ENCODE data around the gene CCDC177.

The CCDC177 gene

GRCh38 chr14:69561893-69562292 is 12.8 kb downstream of the CCDC177 start:
- no peak for DNase-seq (ENCODE audit: low read depth)

DNA sequence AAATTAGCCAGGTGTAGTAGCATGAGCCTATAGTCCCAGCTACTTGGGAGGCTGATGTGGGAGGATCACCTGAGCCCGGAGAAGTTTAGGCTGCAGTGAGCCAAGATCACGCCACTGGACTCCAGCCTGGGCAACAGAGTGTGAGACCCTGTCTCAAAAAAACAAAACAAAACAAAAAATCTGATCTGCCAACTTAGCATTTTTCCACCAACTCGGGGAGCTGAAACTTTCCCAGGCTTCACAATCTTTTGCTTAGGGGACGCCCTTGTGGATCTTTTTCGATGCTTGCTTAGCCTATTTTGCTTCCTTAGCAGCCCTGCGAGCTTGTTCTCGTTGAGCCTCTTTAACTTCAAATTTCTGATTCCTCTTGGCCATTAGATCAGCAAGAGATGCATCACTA is 13.8 kb downstream of the CCDC177 start:
- DNase-seq (ENCODE audit: low read depth), result no peak

GRCh38 chr14:69559581-69560011 is 15.1 kb downstream of the CCDC177 start:
- no peak for DNase-seq (ENCODE audit: low read depth)

- DNase-seq (ENCODE audit: low read depth), result no peak
Observed at GRCh38 chr14:69558774-69559173, 15.9 kb downstream of the CCDC177 start.

DNA sequence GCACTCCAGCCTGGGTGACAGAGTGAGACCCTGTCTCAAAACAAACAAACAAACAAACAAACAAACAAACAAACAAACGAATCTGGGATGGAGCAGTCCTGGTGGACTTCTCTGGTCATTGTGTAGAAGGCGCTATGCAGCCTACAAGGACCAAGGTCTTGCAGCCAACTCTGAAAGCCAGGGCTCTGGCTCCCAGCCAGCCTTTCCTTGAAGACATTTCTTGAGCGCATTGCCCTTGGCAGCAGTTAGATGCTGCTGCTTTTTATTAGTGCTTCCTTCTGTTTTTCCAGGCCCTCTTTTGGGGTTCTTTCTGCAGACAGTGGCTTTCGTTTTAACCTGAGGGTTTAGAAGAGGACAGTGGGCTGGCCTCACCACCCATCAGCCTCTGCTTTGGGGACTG is 20.2 kb downstream of the CCDC177 start:
- no peak for DNase-seq (ENCODE audit: low read depth)

DNA sequence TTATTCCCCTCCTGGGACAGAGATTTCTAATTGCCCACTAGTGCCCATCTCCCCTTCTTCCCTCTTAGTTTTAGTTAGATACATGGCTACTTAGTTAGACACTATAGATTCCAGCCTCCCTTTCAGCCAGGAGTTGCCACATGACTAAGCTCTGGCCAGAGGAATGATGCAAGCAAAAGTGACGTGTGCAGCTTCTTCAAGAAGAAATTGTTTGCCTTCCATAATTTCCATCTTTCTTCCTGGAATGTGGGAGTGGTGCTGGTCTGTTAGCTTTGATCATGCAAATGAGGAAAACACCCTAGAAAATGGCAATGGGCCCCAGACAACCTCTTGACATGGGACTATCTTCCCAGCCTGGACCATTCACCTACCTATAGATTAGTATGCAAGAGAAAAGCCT is 21.4 kb downstream of the CCDC177 start:
- DNase-seq (ENCODE audit: low read depth), result no peak

GRCh38 chr14:69551511-69551910 is 23.2 kb downstream of the CCDC177 start:
- DNase-seq (ENCODE audit: low read depth), result no peak

GRCh38 chr14:69548566-69548965 is 26.1 kb downstream of the CCDC177 start:
- no peak for DNase-seq (ENCODE audit: low read depth)

DNA sequence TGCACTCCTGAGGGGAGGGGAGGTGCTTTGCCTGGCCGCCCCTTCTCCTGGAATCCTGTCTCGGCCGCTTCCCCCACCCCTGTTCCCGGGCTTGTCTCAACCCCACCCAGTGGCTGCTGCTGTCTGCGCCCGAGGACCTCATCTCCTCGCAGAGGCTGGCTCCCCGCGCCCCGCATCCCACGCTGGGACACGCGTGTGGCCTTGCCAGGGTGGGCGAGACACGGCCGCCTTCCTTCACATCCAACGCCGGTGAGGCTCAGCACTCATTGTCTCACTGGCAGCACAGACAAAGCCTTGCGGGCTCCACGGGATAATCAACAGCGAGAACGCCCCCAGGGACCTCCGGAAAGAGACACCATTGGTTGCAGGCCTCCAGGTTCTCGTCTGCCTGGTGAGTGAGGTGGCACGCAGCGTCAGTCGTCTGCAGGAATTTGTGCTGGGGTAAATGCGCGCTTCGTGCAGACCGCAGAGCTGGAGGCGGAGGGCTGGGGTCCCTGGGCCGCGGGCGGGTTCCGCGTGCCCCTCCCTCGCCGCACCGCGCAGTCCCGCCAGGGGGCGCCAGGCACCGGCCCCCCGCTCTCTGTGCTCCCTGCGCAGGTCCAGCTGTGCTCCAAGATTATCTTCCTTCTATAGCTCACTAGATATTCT is 26.8 kb downstream of the CCDC177 start:
- no peak for DNase-seq (ENCODE audit: low read depth)

DNA sequence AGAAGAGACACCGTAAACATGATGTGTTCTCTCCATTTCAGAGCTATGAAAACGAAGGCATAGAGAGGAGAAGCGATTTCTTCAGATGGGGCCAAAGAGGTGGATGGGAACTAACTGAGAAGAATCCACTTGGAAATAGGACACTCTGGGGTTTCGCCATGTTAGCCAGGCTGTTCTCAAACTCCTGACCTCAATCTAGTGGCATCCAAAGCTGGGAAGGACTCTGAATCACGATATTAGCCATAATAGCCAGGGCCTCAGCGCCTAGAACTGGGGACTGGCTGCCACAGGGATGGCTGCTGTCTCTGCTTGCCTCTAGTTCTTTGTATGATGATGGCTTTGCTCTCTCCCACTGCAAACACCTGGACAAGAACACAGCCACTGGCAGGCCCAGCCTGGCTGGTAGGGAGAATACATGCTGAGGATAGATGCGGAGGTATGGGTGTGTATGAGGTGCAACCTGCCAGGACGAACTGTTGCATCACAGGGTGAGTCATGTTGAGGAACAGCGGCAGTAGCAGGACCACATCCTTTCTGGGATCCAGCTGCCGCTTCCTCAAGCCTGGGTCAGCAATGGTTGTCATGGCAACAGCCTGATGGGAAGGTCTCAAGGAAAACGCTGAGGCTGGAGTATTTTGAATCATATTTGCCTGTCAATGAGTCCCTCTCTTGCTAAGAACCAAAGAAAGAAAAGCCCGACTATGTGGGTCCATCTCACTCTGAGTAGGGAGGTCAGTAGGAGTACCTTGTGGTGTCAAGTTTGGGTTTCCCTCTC is 31.1 kb downstream of the CCDC177 start:
- DNase-seq (ENCODE audit: low read depth), result no peak

DNA sequence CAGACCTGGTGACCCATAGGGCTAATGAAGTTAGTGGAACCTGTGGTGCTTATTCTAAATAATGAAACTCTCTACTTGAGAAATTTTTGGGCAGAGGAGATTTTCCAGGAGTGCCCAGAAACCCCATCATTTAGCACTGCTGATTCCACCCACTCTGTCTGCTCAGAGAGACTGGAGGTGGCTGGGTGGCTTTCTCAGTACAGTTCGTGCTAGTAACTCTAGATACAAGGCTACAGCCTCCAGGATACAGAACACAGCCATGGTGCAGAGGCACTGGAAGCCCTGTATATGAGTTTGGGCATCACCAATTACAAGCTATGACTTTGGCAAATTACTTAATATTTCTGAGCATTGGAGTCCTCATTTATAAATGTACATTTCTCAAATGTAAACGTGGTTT is 32.4 kb downstream of the CCDC177 start:
- DNase-seq (ENCODE audit: low read depth), result no peak

DNA sequence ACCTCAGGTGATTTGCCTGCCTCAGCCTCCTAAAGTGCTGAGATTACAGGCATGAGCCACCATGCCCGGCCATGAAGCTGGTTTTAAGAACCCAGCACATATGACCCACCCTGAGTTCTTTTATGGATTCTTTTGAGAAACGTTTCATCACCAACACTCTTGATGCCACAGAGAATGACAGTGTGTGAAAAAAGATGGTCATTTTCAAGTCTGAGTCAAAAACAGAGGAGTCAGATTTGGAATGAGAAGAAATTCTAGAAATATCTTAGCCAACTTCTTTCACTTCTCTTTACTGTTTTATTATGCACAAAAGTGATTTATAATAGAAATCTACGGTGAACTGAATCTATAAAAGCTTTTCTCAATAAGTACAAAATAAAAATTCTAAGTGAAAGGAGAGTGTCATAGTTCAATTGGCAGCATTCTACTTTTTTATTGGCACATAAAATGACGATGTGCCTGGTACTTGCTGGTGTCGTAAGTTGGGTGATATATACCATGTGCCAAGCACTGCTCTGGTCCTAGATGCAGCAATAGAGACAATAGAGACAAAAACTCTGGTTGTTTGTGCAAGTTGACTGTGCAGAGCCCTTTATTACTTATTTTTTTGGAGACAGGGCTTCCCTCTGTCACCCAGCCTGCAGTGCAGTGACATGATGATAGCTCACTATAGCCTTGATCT is 33.9 kb downstream of the CCDC177 start:
- DNase-seq (ENCODE audit: low read depth), result no peak

GRCh38 chr14:69539631-69540410 is 34.9 kb downstream of the CCDC177 start:
- no peak for DNase-seq (ENCODE audit: low read depth)

- DNase-seq (ENCODE audit: low read depth), result no peak
Observed at GRCh38 chr14:69538766-69539165, 35.9 kb downstream of the CCDC177 start.

DNA sequence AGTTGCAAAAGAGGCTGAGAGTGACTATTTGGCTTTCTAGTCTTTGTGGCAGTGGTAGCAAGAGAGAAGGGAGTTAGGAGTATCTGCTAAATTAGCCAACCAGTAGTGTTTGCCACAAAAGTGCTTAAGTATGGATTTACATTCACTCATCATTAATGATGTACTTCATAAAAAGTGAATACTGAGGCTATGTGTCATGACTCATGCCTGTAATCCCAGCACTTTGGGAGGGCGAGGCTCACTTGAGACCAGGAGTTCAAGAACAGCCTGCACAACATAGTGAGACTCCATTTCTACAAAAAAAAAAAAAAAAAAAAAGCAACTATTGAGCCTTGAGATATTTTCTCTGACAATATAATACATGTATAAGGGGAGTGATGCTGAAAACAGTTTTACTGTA is 36.8 kb downstream of the CCDC177 start:
- no peak for DNase-seq (ENCODE audit: low read depth)

DNA sequence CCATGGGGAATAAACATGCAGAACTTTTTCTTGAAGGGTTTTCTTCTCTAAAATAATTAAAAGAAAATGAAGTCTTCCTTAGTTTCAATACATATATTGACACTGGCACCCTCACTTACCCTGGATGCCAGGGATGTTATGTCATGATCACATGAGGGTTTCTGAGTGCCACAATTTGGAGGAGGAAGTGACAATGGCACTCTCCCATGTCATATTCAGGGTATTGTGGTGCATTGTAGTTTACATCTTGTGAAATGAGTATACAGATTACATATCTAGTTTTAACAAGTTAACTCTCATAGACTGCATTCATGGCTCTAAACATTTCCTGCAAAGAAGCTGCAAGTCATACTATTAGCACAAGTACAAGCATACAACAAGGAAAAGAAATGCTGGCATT is 37.7 kb downstream of the CCDC177 start:
- no peak for DNase-seq (ENCODE audit: low read depth)

GRCh38 chr14:69535230-69535848 is 39.3 kb downstream of the CCDC177 start:
- no peak for DNase-seq (ENCODE audit: low read depth)

DNA sequence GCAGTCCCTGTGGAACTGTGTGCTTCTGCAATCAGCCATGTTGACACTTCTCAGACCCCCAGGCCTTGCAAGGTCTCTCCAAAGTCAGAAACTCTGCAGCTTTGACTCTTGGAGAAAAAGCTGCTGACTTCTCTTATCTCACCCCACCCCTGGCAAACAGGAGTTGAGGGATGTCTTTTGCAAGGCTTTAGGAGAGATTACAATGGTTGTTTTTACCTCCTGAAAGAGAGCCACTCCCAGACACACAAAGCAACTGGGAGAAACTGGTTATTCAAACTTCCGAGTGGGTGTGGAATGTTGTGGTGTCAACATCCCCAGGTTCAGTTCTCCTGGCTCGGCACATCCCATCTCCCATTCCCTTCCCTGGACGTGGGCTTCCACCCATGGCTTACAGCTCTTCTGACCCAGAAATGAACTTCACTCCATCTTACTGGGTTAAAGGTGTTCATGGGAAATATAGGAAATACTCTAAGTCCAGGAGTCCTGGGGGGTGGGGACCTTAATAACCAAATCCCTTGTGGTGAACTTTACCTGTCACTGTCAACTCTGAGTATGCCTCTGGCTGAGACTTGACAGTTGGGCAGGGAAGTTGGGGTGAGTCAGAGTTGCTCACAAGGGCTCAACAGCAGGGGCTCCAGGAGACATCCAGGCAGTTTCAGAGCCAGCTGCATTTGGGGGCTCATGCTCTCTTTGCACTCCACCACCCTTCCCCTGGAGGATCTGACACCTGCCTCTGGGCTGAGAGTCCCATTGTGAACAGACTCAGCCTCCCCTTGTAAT is 41.9 kb downstream of the CCDC177 start:
- no peak for DNase-seq (ENCODE audit: low read depth)

DNA sequence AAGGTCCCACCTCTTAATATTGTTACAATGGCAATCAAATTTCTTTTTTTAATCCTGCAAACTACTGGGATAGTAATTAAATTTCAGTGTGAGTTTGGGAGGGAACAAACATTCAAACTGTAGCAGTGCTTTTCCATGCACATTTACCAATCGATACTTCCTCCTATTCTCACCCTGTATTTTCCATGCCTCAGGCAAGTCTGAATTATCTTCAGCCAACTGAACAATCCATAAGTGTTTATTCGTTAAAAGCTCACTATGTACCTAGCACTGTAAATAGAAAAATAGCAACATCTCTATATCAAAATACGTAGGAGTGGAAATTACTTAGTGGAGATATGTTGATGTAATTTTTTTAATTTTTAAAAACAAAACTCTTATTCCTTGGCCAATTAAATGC is 43.5 kb downstream of the CCDC177 start:
- DNase-seq (ENCODE audit: low read depth), result no peak

GRCh38 chr14:69530095-69530494 is 44.6 kb downstream of the CCDC177 start:
- DNase-seq (ENCODE audit: low read depth), result no peak

GRCh38 chr14:69529563-69529962 is 45.1 kb downstream of the CCDC177 start:
- no peak for DNase-seq (ENCODE audit: low read depth)
